Measurements from ENCODE around the gene MYL11.
"Not testable (repeated sequence)": the region's sequence is repeated elsewhere in the genome, so short reads cannot be mapped to it uniquely, and the experiment has no call there.

The MYL11 gene

DNA sequence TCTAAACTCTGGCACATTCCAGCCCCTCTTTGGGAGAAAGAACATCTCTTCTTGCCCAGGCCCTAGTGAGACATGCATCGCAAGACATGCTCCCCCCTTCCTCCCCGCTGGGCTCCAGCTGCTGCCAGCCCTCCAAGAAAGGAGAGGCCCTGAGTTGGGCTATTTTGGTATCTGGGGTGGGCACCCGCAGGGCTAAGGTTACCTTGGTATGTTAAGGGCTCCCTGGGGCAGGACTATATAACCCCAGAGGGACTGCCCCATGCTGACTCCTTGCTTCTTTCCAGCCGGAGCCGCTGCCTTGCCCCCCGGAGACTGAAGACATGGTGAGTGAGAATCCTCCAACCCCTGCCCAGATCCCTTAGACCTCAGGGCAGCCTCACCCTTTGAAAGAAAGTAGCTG, at the start of gene MYL11:
MYL11 (plus strand) TSS at position 265 of the 400 bp plus-strand sequence; CDS start at position 321, 56 bp downstream.
- DNase-seq = no peak

DNA sequence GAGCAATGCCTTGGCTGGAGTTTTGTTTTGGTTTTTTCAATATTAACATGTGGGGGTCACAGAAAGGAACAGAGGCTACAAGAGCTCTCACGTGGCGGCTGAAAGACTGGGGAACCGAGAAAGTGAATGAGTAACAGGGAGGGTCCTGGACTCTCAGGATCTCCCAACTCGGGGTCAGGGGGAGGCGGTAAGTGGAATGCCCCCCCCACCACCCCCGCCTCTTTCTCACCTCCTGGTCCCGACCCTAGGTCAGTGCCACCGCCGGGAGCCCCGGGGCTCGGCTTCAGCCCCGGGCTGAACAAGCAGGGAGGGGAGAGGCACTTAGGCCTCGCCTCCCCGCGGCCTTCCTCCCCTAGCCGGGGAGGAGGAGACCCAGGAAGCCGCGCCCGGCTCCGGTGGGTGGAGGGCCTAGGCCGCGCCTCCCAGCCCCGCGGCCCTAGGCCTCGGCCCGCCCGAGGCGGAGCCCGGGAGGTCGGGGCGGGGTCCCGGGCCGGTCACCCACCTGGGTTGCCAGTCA, 40.1 kb upstream of the MYL11 start:
- DNase-seq = peak; percentile 86

DNA sequence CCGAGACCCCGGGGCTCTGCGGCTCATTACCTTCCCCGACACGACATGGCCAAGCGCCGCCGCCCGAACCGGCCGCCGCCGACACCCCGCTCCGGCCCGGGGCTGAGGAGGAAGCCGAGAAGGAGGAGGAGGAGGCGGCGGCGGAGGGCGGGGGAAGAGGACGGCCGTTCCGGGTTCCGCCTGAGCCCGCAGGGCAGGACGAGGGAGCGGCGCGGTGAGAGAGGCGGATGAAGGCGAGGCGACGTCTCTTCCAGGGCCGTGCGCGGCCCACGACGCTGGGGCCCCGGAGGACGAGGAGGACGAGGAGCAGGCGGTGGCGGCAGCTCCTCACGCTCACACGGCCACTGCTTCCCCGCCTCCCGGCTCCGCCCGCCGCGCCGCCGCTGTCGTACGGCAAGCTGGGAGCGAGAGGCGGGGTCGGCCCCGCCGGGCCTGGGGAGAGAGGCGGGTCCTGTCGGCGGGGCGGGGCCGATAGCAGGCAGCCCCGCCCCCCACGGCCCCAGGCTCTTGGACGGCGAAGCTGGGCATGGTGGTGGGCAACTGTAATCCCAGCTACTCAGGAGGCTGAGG, 39.5 kb upstream of the MYL11 start:
- peak; percentile 83 for DNase-seq

DNA sequence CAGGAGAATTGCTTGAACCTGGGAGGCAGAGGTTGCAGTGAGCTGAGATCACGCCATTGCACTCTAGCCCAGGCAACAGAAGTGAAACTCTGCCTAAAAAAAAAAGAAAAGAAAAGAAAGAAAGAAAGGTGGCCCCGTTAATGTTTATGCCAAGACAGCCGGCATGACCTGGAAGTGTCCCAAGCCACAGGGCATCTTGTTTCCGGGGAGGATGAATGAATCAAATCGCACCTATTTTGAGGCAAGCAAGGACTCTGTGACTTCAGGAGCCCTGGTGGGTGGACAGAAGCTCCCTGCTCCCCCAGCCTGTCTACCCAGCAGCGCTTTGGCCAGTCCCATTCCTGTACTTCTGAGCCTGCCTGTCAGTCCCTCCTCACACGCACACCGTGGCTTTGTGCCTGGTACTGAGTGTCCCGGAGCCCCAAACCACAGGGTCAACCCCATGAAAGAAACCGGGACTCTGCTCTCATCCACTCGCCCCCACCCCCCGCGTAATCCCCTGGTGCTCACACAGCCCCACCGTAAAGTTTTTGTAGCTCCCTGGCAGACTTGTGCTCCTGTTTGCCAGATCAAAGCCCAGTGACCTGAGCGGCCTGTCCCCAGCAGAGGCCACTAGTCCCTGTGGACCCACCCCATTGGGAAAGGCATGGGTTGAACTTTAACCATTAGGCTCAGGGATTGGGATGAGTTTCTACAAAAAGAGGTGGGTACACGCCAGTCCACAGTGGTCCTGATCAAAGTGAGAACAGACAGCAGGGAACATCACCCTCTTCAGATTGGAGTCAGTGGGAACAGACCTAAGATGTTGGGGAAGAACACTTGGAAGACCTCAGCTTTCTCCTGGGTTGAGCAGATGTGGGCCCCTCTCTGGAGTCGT, 38.8 kb upstream of the MYL11 start:
- DNase-seq = peak; percentile 43

DNA sequence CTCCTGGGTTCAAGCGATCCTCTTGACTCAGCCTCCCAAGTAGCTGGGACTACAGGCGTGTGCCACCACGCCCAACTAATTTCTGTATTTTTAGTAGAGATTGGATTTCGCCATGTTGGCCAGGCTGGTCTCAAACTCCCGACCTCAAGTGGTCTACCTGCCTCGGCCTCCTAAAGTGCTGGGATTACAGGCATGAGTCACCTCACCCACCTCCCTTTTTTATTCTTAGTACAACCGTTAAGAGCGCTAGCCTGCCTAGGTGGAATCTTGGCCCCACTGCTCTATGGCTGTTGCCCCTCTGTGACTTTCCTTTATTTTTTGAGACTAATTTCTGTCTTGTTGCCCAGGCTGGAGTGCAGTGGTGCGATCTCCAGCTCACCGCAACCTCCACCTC, 36.6 kb upstream of the MYL11 start:
- DNase-seq = not testable (repeated sequence)

DNA sequence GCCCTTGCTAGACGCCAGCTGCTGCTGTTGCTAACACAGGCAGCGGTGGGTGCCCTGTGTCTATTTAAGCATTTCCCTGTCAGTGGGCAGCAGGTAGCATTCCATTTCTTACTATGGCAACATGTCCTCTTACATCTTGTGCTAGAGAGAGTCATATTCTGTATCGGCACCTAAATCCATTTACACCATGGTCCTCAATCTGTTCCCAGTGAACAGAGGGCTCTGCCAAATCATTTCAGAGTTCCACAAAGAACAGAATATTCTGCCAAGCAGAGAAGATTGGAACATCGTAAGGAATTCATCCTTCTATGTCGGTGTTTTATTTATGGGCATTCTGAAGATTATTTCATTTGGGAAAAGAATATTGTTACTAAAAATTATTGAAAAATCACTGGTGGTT, 35.9 kb upstream of the MYL11 start:
- not testable (repeated sequence) for DNase-seq

DNA sequence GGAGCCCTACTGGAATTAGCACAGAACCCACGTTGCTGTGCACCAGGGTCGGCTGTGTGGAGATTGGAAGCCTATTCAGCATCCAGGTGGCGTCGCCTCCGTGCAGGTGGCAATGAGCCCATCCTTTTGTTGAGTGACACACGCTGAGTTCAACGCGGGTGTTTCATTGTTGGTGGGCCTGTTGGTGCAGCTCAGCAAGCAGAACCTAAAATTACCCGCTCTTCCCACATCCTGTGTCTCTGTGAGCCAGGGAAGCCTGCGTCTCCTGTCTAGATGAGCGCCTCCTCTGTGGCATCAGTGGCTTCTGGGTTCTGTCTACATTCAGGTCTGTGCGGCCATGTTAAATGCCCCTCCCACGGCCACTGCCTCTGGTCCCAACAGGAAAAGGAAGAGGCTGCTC, 34.0 kb upstream of the MYL11 start:
- DNase-seq = peak; percentile 30

DNA sequence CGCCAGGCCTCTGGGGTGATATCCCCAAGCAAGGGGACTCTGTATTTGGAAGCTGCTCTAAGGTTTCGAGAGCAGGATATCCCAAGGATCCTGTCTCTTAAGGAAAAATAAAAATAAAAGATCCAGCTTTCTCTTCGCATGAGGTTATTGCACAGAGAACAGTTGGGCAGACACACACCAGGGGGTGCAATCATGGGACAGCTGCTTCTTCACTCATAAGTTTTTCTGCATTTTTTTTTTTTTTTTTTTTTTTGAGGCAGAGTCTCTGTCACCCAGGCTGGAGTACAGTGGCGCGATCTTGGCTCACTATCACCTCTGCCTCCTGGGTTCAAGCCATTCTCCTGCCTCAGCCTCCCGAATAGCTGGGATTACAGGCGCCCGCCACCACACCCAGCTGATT, 32.6 kb upstream of the MYL11 start:
- not testable (repeated sequence) for DNase-seq

GRCh38 chr16:30342751-30343490, 31.7 kb upstream of the MYL11 start:
- no peak for DNase-seq

GRCh38 chr16:30343491-30343820, 31.1 kb upstream of the MYL11 start:
- not testable (repeated sequence) for DNase-seq

GRCh38 chr16:30346286-30346685, 28.3 kb upstream of the MYL11 start:
- DNase-seq = no peak

GRCh38 chr16:30348113-30348512, 26.5 kb upstream of the MYL11 start:
- DNase-seq = no peak

- no peak for DNase-seq
Measured at GRCh38 chr16:30348929-30349328, 25.7 kb upstream of the MYL11 start.

DNA sequence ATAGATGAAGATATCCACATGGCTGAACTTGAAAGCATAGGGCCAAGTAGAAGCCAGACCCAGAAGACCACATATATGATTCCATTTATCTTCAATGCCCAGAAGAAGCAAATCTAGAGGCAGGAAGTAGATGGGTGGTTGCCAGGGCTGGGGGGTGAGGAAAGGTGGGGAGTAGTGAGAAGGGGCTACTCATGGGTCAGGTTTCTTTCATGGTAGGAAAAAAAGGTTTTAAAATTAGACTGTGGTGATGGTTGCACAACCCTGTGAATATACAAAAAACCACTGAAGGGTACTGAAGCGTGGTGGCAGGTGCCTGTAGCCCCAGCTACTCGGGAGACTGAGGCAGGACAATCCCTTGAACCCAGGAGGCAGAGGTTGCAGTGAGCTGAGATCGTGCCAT, 24.9 kb upstream of the MYL11 start:
- no peak for DNase-seq

DNA sequence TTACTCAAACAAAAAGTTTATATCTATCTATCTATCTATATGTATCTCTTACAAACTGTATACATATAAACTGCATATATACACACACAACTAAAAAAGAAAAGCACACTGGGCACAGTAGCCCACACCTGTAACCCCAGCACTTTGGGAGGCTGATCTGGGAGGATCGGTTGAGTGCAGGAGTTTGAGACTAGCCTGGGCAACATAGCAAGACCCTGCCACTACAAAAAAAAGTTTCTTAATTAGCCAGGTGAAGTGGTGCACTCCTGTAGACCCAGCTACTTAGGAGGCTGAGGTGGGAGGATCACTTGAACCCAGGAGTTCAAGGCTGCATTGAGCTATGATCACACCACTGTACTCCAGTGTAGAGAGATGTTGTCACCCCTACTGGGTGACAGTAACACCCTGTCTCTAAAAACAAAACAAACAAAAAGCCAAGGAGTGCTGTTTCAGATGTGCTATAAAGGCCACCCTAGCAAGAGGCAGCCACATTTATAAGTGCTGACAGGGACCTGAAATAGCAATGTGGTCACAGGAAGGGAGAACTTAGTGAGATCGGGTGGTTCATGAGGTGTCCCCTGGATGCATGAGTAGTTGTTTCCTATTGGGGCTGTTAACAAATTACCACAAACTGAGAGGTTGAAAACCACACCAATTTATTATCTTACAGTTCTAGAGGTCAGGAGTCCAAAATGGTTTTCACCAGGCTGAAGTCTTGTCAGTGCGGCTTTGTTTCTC, 24.3 kb upstream of the MYL11 start:
- DNase-seq = no peak

DNA sequence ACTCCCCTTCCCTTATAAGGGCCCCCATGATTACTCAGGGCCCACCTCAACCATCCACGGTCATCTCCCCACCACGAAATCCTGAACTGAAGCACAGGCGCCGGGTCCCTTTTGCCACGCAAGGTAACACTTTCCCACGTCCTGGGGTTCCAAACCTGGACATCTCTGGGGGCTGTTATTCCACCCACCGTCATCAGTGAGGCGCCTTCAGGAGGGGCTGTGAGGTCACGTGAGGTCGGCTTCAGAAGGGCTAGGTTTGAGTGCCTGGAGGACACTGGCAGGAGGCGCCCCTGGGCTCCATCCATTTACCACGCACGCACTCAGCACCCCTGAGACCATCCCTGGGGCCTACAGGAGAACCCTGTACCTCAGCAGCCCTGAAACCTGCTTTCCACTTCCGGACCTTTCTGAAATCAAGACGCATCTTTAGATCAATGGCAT, 23.6 kb upstream of the MYL11 start:
- no peak for DNase-seq

DNA sequence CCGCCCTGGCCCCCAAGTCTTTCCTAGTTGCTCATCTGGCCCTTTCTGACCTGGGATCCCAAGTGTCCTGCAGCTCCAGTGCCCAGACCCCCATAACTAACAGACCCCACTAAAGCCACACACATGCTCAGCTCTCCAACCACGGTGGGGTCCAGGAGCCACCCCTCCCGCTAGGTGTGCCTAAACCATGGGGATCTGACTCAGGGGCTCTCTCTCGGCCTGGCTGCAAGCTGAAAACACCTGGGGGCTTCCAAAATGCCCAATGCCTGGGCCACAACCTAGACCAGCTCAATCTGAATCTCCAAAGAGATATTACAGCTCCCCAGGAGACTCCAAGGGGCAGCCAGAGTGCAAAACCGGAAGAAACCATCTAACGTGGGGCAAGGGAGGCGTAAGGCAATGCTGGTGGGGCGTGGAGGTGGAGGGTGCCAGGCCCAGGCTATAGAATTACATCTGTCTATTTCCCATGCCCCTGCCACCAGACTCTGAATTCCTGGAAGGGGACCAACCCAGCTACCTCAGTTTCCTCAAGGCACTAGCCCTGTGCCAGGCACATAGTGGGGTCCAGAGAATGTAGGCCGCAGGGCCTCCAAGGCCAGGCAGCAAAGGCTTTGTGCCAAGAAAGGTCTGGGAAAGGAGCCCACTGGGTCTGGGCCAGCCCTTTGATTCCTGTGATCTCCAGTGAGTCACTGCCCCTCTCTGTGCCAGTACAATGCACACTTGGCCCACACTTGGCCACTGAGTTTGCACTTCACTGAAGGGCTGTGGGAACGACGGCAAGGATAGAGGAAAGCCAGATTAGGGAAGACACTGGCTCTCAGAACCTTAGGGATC, 22.8 kb upstream of the MYL11 start:
- DNase-seq = no peak

DNA sequence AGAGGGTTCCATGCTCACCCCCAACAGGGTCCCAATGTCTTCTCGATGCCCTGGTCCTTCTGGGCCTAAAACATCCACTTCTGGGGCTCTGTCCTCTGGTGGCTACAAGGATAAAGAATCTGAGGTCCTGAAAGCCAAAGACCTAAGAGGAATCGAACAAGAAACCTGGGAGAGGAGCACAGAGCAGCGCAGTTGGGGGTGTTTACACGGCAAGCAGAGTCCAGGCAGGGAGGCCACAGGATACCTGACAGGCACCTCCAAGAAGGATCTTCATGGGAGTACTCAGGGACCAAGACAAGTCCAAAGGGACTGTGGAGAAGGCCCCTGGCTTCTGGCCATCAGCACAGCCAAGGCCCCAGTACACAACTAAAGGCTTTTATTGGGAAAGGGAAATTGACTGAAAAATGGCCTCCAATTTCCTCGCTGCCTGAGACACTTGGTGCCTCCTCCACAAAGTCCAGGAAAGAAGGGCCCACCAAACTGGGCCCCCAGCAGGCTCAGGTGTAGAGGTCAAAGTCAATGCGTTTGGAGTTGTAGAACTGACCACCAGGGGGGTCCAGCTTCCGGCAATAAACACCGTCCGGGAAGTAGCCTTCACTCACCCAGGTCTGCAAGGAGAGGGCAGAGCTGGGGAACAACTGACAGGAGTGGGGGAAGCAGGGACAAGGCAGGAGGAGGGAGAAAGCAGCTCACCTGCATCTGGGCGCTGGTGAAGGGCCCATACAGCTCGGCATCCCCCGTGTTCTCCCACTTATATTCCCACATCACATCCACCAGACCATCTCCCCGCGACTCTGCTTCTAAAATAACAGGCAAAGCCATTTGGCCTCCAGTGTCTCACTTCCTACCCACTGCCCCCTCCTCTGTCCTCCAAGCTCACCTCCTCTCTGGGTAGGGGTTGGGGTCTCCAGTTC, 21.9 kb upstream of the MYL11 start:
- no peak for DNase-seq

DNA sequence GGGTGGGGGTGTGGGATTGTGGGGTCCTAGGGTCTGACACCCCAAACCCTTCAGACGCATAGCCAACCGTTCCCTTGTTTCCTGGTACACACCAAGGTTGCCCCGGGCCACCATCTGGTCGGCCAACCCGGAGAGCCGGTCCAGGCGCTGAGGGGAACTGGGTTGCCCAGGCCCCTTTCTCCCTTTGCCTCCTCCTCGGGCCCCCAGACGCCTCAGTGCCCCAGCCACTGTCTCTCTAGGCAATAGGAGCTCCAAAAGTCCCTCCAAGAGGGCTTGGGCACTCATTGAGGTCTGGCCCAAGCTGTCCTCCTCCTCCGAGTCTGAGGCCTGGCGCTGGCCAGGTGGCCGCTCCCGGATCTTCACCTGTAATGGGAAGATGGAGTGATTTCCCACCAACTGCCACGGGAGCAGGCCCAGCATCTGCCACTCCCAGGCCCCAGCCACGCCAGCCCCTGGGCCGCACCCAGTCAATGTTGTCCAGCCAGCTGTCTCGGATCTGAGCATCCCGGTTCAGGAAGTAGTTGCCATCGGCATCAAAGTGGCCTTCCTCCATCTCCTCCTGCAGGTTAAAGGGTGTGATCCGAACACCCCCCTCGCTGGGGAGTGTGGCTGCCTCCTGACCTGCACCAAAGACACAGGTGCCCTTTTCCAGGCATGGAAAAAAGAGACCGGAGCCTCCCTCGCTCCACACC, 21.0 kb upstream of the MYL11 start:
- DNase-seq = no peak

Data from CD4-positive, alpha-beta T cell treated with Interleukin-17A for 4 hours (primary cell).